Measurements from ENCODE around the gene KRTAP9-8.
"Not testable (repeated sequence)": the region's sequence is repeated elsewhere in the genome, so short reads cannot be mapped to it uniquely, and the experiment has no call there.

The KRTAP9-8 gene

DNA sequence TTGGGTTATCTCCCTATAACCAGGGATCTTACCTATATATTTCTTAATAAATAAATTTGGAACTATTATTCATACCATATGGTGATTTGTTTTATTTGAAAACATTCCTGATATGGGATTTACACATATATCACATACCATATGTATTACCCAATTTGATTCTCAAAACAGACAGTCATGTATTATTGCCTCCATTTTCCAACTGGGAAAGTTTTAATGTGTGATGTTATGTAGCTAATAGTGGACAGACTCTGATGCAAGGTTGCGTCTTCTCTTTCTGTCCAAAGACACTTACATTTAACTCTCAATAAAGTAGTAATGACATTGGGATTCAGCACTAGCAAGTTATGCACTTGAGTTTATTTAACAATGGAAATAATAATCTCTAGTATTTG, 18.5 kb downstream of the KRTAP9-8 start:
- no peak for DNase-seq

DNA sequence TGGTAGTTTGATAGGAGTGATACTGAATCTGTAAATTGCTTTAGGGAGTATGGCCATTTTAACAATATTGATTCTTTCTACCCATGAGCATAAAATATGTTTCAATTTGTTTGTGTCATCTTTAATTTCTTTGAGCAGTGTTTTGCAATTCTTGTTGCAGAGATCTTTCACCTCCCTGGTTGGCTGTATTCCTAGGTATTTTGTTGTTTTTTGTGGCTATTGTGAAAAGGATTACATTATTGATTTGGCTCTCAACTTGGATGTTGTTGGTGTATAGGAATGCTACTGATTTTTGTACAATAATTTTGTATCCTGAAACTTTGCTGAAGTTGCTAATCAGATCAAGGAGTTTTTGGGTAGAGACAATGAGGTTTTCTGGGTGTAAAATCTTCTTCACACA, 20.6 kb downstream of the KRTAP9-8 start:
- no peak for DNase-seq

DNA sequence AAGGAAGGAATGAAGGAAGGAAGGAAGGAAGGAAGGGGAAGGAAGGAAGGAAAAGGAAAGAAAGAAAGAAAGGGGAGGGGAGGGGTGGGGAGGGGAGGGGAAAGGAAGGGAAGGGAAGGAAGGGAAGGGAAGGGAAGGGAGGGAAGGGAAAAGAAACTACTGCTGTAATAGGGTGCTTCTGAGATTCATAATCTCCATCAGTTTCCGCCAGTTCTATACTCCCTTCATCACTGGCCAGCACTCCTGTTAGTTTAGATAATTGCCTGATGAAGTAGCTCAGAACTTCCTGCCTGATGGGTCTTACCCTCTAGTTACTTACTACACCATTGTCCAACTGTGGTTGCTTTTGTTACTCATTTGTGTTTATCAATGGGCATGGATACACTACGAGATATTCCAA, 25.4 kb downstream of the KRTAP9-8 start:
- DNase-seq, result no peak

DNA sequence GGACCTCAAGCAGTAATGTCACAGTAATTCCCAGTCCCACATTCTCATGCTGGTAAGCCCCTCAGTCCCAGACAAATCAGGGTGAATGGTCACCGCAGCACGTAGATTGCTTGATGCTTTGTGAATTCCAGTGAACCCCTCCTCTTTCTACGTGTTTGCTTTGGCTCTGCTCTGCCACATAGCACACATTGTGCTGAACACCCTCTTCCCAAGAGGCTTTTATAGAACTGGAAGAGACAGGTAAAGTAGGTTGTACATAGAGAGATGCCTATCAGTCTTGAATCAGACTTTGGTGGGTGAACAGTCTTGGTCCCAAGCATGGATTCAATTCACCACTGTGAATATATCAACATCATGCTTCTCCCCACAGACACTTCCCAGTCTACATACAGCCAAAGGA, 26.8 kb downstream of the KRTAP9-8 start:
- DNase-seq, result no peak

DNA sequence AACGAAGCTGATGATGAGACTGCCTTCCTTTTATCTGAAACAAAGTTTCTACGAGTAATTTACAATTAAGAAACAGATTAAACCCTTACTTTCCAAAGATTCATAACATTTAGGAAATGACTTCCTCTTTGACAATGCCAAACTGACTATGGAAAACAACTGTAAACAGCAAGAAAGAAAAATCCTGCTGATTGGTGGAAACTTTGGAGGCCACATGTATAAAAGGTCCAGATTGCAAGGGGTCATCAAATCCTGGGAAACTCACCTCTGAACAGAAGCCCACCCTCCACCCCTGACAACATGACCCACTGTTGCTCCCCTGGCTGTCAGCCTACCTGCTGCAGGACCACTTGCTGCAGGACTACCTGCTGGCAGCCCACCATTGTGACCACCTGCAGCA, 27.3 kb downstream of the KRTAP9-8 start, which contains the start of gene KRTAP9-6:
KRTAP9-6 (plus strand) TSS at position 301 of the 400 bp plus-strand sequence; CDS start at position 301, 0 bp downstream.
- no peak for DNase-seq

DNA sequence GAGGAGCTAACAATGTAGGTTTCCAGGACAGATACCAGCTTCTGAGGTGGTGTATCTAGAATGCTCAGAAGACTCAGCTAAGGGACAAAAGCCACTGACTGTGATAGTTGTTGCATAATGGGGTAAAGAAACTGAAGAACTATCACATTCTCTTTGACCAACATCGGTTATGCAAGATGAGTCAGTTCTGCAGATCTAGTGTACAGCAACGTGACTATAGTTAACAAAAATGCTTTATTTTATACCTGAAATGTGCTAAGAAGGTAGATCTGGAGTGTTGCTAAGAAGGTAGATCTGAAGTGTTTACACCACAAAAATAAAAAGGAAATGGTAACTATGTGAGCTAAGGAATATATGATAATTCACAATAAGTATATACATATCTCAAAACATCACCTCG, 29.9 kb downstream of the KRTAP9-8 start:
- DNase-seq, result no peak

- not testable (repeated sequence) for DNase-seq
Observed at GRCh38 chr17:41271323-41271722, 33.5 kb downstream of the KRTAP9-8 start.

DNA sequence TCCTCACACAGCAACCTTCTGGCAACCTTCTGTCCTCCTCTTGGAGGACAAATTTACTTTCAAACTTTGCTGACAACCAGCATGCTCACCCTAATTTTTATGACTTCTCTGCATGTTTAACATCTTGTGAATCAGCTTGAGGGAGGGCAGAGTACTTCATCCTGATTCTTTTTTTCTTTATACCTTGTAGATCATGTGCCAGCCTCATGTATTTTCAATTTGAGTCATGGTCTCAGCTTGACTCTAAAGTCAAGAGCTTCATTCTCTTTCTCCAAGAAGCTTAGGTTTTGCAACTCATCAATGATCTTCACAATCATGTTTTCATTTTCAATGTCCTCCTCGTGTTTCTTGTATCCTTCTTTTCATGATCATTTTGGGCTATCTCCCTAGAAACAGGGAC, 34.1 kb downstream of the KRTAP9-8 start:
- no peak for DNase-seq

DNA sequence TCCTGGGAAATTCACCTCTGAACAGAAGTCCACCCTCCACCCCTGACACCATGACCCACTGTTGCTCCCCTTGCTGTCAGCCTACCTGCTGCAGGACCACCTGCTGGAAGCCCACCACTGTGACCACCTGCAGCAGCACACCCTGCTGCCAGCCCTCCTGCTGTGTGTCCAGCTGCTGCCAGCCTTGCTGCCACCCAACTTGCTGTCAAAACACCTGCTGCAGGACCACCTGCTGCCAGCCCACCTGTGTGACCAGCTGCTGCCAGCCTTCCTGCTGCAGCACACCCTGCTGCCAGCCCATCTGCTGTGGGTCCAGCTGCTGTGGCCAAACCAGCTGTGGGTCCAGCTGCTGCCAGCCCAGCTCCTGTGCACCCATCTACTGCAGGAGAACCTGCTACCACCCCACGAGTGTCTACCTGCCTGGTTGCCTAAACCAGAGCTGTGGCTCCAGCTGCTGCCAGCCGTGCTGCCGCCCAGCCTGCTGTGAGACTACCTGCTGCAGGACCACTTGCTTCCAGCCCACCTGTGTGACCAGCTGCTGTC, 37.9 kb downstream of the KRTAP9-8 start, which contains the start of gene KRTAP9-7:
KRTAP9-7 (plus strand) TSS at position 51 of the 543 bp plus-strand sequence; CDS start at position 51, 0 bp downstream.
- not testable (repeated sequence) for DNase-seq

- DNase-seq, result no peak
Observed at GRCh38 chr17:41278176-41278955, 40.6 kb downstream of the KRTAP9-8 start.

GRCh38 chr17:41284043-41284442, 46.2 kb downstream of the KRTAP9-8 start:
- DNase-seq, result no peak

DNA sequence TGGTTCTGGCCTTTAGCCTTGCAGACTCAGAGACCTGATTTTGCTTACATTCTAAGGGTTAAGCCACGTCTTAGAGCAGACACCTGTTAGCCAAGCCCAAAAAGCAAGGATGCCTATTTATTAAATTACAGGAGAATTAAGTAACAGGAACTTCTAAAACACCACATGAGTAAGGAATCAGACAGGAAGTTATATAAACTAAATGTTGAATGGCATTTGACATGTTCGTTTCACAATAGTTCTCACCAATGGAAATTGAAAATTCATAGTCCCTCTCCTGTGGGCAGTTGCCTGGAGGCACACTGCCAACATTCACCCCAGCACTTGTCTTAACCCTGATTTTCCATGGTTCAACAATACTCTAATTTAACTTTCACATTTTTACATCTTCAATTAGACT, 46.7 kb downstream of the KRTAP9-8 start:
- no peak for DNase-seq

DNA sequence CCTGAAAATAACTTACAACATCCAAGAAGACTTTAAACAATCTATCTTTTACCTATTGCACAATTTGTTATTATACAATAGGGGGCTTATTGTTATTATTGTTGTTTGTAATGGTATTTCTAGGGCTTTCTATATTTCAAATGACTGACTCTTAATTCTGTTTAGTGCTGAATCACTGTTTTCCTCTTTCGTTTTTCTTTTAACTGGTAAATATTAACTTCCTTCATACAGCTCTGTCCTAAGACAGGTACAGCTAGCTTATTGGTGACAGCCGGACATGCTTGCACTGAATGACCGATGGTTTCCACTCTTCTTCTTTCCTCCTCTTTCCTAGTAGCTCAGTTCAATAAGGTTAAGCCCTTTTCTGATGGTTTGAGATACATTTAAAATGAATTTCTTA, 49.3 kb downstream of the KRTAP9-8 start:
- DNase-seq, result no peak
